ENCODE measurements around the gene SDC3.

DNA sequence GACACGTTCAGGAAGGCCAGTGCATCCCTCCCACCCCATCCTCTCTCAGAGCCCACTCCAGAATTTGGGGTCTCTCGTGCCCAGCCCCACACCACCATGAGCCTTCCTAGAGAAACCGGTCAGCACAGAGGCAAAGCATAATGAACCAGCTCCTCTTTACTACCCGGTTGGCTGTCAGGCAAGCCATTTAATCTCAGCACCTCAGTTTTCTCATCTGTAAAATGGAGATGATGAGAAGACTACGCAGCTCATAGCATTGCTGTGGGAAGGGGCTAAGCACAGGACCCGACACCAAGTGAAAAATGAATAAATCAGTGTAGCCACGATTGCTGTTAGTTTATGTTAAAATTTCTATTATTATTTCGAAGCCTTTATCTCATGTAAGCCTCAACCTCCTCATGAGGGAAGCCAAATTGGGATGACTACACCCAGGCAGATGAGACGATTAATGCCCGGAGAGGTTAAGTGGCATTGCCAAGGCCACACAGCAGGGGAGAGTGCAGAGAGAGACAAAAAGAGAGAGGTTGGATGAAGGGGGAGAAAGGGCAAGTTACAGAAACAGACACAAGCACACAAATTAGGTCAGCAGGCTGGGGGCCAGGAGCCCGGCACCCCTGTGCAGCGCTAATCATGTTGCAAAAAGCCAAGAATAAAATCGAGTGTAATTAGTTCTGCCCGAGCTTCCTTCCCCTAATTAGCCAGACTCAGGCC lies 25.7 kb downstream of the SDC3 start:
- TF ChIP-seq, protein P1, sequence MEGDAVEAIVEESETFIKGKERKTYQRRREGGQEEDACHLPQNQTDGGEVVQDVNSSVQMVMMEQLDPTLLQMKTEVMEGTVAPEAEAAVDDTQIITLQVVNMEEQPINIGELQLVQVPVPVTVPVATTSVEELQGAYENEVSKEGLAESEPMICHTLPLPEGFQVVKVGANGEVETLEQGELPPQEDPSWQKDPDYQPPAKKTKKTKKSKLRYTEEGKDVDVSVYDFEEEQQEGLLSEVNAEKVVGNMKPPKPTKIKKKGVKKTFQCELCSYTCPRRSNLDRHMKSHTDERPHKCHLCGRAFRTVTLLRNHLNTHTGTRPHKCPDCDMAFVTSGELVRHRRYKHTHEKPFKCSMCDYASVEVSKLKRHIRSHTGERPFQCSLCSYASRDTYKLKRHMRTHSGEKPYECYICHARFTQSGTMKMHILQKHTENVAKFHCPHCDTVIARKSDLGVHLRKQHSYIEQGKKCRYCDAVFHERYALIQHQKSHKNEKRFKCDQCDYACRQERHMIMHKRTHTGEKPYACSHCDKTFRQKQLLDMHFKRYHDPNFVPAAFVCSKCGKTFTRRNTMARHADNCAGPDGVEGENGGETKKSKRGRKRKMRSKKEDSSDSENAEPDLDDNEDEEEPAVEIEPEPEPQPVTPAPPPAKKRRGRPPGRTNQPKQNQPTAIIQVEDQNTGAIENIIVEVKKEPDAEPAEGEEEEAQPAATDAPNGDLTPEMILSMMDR (IDR thresholded peaks at IDR 0.05): no peak
- no peak for TF ChIP-seq POLR2A (IDR thresholded peaks at IDR 0.05)
